ENCODE measurements around the gene TXNDC17. TPM values are rescaled to one million over a fixed set of nuclear protein-coding genes. Genes with fewer than 3 reads are reported as not detected.

The TXNDC17 gene
- total RNA-seq, 1 experiment from 2014 or later, result 137 TPM

GRCh38 chr17:6638046-6638908, 2.6 kb upstream of the TXNDC17 start:
- Mint-ChIP-seq H3K27ac (ENCODE audit: low read depth, unreplicated experiment) (peak overlapping the region; percentile 96), H3K27me3 (ENCODE audit: insufficient read depth, unreplicated experiment) (no peaks in the 10 kb centered on the region), H3K9me3 (ENCODE audit: unreplicated experiment) (no peaks in the 10 kb centered on the region), H3K36me3 (ENCODE audit: insufficient read depth, unreplicated experiment) (peaks cover 59% of the 10 kb centered on the region), H3K4me3 (ENCODE audit: unreplicated experiment) (peak overlapping the region; percentile 96), H3K4me1 (ENCODE audit: insufficient read depth, unreplicated experiment) (peaks cover 18% of the 10 kb centered on the region)
- no TSS peak for BruUV-seq (replicated peaks)
- ChIA-PET POLR2A (interaction anchor here (0.7 kb wide), 2 partner anchors 8 to 366 kb away, joined by 3 to 6 read pairs; no protein-coding TSS in a partner anchor), CTCF (interaction anchor here (0.6 to 2.1 kb wide), 2 partner anchors 166 to 383 kb away, joined by 3 to 9 read pairs; no protein-coding TSS in a partner anchor)
- no peak for DNase-seq (ENCODE audit: unreplicated experiment)
- intact Hi-C loops (cut with micrococcal nuclease), result no loop called here
- TF ChIP-seq CTCF (IDR thresholded peaks at IDR 0.05; ENCODE audit: unreplicated experiment), result no peak

- intact Hi-C loops (cut with micrococcal nuclease), result no loop called here
- CTCF ChIA-PET, result interaction anchor here (0.5 to 2.1 kb wide), 4 partner anchors 9 to 1121 kb away, joined by 3 to 9 read pairs (median 3); no protein-coding TSS in a partner anchor
- Mint-ChIP-seq H3K36me3 (ENCODE audit: insufficient read depth, unreplicated experiment) (peaks cover 59% of the 10 kb centered on the region), H3K4me3 (ENCODE audit: unreplicated experiment) (peak overlapping the region; percentile 96), H3K4me1 (ENCODE audit: insufficient read depth, unreplicated experiment) (peaks cover 18% of the 10 kb centered on the region), H3K27ac (ENCODE audit: low read depth, unreplicated experiment) (peak overlapping the region; percentile 96), H3K27me3 (ENCODE audit: insufficient read depth, unreplicated experiment) (no peaks in the 10 kb centered on the region), H3K9me3 (ENCODE audit: unreplicated experiment) (no peaks in the 10 kb centered on the region)
- TF ChIP-seq CTCF (IDR thresholded peaks at IDR 0.05; ENCODE audit: unreplicated experiment), result no peak
- BruUV-seq (replicated peaks), result no TSS peak
- POLR2A ChIA-PET, result interaction anchor here (0.6 to 3.9 kb wide), 5 partner anchors 9 to 177 kb away, joined by 3 to 57 read pairs (median 19); partner anchors contain the start of genes C17orf100 and MED31
- no peak for DNase-seq (ENCODE audit: unreplicated experiment)
These were observed 1.8 kb upstream of the TXNDC17 start for GRCh38 chr17:6639014-6639585.

- no peaks in the 10 kb centered on the region for H3K9me3 Mint-ChIP-seq (ENCODE audit: unreplicated experiment)
- ChIA-PET POLR2A (interaction anchor here (0.6 to 3.9 kb wide), 16 partner anchors 11 to 618 kb away, joined by 3 to 57 read pairs (median 5); partner anchors contain the start of genes C17orf100, MED31, PIMREG and RNASEK), CTCF (interaction anchor here (0.5 to 2.1 kb wide), 5 partner anchors 9 to 1122 kb away, joined by 3 to 9 read pairs (median 3); no protein-coding TSS in a partner anchor)
- peak overlapping the region; percentile 96 for H3K27ac Mint-ChIP-seq (ENCODE audit: low read depth, unreplicated experiment)
- intact Hi-C loops (cut with micrococcal nuclease), result loop anchor here (1.0 to 2.0 kb wide), 2 partner anchors 85 to 169 kb away; no protein-coding TSS in a partner anchor
- peaks cover 57% of the 10 kb centered on the region for H3K36me3 Mint-ChIP-seq (ENCODE audit: insufficient read depth, unreplicated experiment)
- no peak for TF ChIP-seq CTCF (IDR thresholded peaks at IDR 0.05; ENCODE audit: unreplicated experiment)
- DNase-seq (ENCODE audit: unreplicated experiment), result peak; percentile 20
- peaks cover 19% of the 10 kb centered on the region for H3K4me1 Mint-ChIP-seq (ENCODE audit: insufficient read depth, unreplicated experiment)
- H3K27me3 Mint-ChIP-seq (ENCODE audit: insufficient read depth, unreplicated experiment), result no peaks in the 10 kb centered on the region
- peak overlapping the region; percentile 96 for H3K4me3 Mint-ChIP-seq (ENCODE audit: unreplicated experiment)
- BruUV-seq (replicated peaks), result no TSS peak
These were observed 999 bp upstream of the TXNDC17 start for GRCh38 chr17:6639586-6640535.
